K562 (cell line): ENCODE results near the gene GPR35. TPM values are rescaled to one million over a fixed set of nuclear protein-coding genes. Genes with fewer than 3 reads are reported as not detected.
A peak's percentile ranks its signal among the peaks of the same experiment; 100 is the strongest.

Source experiments
- ATAC-seq: fragments of 200-7000 bp; cut with Tn5 transposase; 3 replicates; pipeline ENCODE4 v1.9.1; 2020; ENCODE audit warnings: moderate library complexity
- BruUV-seq: library from RNA; stranded (reverse); fragments of 400-500 nt; replicated peaks from 2 replicates; lab custom pipeline; 2021; lab: Mats Ljungman, UMichigan
- CTCF ChIA-PET: fragments of 300-600 bp; formaldehyde crosslinking; extraction: SDS; loops from one replicate; lab custom pipeline; 2021; ENCODE audit warnings: low intra/inter-chr PET ratio; lab: Yijun Ruan, JAX
- POLR2A ChIA-PET: fragments of 300-600, 350-650 bp; sonication (Branson Sonifier 250); formaldehyde crosslinking; extraction: SDS; loops from one replicate; lab custom pipeline; 2021; ENCODE audit warnings: antibody characterized with exemption, inconsistent platforms; lab: Yijun Ruan, JAX
- DNase-seq, 4 experiments: peaks; one replicate each; pipeline versions ENCODE4 v3.0.0 to v3.0.0-alpha.2; 2011 to 2018; ENCODE audit warnings: low spot score in 3 of 4, mixed read lengths in 3 of 4; ENCODE audit errors: extremely low read depth in 1 of 4
- FAIRE-seq: peaks from 2 replicates; lab custom pipeline; 2011; peaks lifted over from hg19 to GRCh38; lab: Jason Lieb, UNC
- H2AFZ ChIP-seq: 2 replicates; pipeline ENCODE4 v1.6.0; 2011; ENCODE audit warnings: low read depth, low read length, control low read depth, inconsistent platforms
- H3K27ac ChIP-seq: fragments of 200-600 bp; 3 replicates; pipeline ENCODE4 v1.8.0; 2011; ENCODE audit warnings: low read depth, mild to moderate bottlenecking, control low read depth, inconsistent platforms, low read length, moderate library complexity, mixed read lengths; ENCODE audit errors: extremely low read depth
- H3K27me3 ChIP-seq, 2 experiments: fragments of 300-600 bp in 1 of 2; 2 replicates in 1 of 2; 3 replicates in 1 of 2; pipeline versions ENCODE4 v1.6.0 to v1.8.0; 2011; ENCODE audit warnings: inconsistent platforms in 2 of 2, low read length in 2 of 2, mild to moderate bottlenecking in 1 of 2, mixed read lengths in 1 of 2, moderate library complexity in 1 of 2; ENCODE audit not compliant: control insufficient read depth in 2 of 2, insufficient read depth in 2 of 2
- H3K36me3 ChIP-seq: fragments of 300-600 bp; 3 replicates; pipeline ENCODE4 v1.8.0; 2011; ENCODE audit warnings: mild to moderate bottlenecking, low read length, inconsistent platforms; ENCODE audit not compliant: control insufficient read depth, insufficient read depth
- H3K4me1 ChIP-seq, 2 experiments: fragments of 200-600 bp in 1 of 2; replicated peaks in 1 of 2; 2 replicates in 1 of 2; 3 replicates in 1 of 2; pipeline versions ENCODE4 v1.5.1 to v1.8.0; 2011; ENCODE audit warnings: inconsistent platforms in 2 of 2, low read length in 2 of 2, mild to moderate bottlenecking in 1 of 2, mixed read lengths in 1 of 2, moderate library complexity in 1 of 2; ENCODE audit not compliant: control insufficient read depth in 2 of 2, insufficient read depth in 2 of 2
- H3K4me2 ChIP-seq: 2 replicates; pipeline ENCODE4 v1.6.1; 2011; ENCODE audit warnings: low read length, control low read depth, inconsistent platforms, mixed read lengths; ENCODE audit not compliant: insufficient read depth
- H3K4me3 ChIP-seq: fragments of 200-600 bp; sonication (generic), shearing (Covaris generic); 2 replicates; pipeline ENCODE4 v1.5.1; 2016; ENCODE audit warnings: control low read depth, inconsistent platforms
- H3K79me2 ChIP-seq: fragments of 200-600 bp; 3 replicates; pipeline ENCODE4 v1.8.0; 2011; ENCODE audit warnings: low read length, inconsistent platforms; ENCODE audit not compliant: control insufficient read depth, insufficient read depth
- H3K9ac ChIP-seq, 2 experiments: 2 replicates each; pipeline versions ENCODE4 v1.6.0 to v1.6.1; 2011; ENCODE audit warnings: low read depth in 2 of 2, low read length in 2 of 2, control low read depth in 1 of 2, inconsistent platforms in 1 of 2, mild to moderate bottlenecking in 1 of 2, mixed read lengths in 1 of 2; ENCODE audit not compliant: insufficient read depth in 1 of 2
- H3K9me1 ChIP-seq: one replicate; pipeline ENCODE4 v1.6.0; 2011; ENCODE audit warnings: inconsistent platforms, mild to moderate bottlenecking, low read length, moderate library complexity; ENCODE audit not compliant: control insufficient read depth, insufficient read depth
- H3K9me3 ChIP-seq: replicated peaks from 2 replicates; pipeline ENCODE4 v1.5.1; 2011; ENCODE audit warnings: low read depth, low read length, inconsistent platforms; ENCODE audit not compliant: control insufficient read depth, insufficient read depth
- H4K20me1 ChIP-seq: replicated peaks from 2 replicates; pipeline ENCODE4 v1.6.1; 2011; ENCODE audit warnings: low read length, inconsistent platforms, mixed read lengths; ENCODE audit not compliant: control insufficient read depth, insufficient read depth
- BCL6 ChIP-seq: fragments of 250-450 bp; sonication (Bioruptor Pico); IDR thresholded peaks from 2 replicates; pipeline ENCODE4 v1.4.0; 2020
- BRF2 ChIP-seq: IDR thresholded peaks from 3 replicates; pipeline ENCODE4 v1.6.1; 2011; ENCODE audit warnings: borderline replicate concordance, mild to moderate bottlenecking; ENCODE audit not compliant: insufficient read length, insufficient read depth
- CREBBP ChIP-seq: IDR thresholded peaks from one replicate; pipeline ENCODE4 v1.6.1; 2012; ENCODE audit warnings: low read depth, mild to moderate bottlenecking, control low read depth, inconsistent platforms, low read length
- FOXM1 ChIP-seq, 2 experiments: fragments of 450-650 bp in 1 of 2; sonication (generic) in 1 of 2; formaldehyde crosslinking in 1 of 2; IDR thresholded peaks; 2 replicates each; pipeline versions ENCODE4 v1.6.1 to v1.9.0; 2017 to 2022; ENCODE audit warnings: low read depth in 2 of 2, mild to moderate bottlenecking in 2 of 2, missing genetic modification reagents in 1 of 2, moderate library complexity in 1 of 2
- HDAC8 ChIP-seq: fragments of 450-650 bp; IDR thresholded peaks from 2 replicates; pipeline ENCODE4 v1.6.1; 2016; ENCODE audit warnings: mild to moderate bottlenecking, missing genetic modification characterization, moderate library complexity, missing compliant biosample characterization
- HMBOX1 ChIP-seq: sonication (generic); IDR thresholded peaks from 2 replicates; pipeline ENCODE4 v1.6.1; 2016
- HMG20B ChIP-seq: fragments of 250-450 bp; sonication (Bioruptor Pico); IDR thresholded peaks from 2 replicates; pipeline ENCODE4 v1.5.0; 2021; ENCODE audit warnings: mild to moderate bottlenecking
- MAFF ChIP-seq: IDR thresholded peaks from 2 replicates; pipeline ENCODE4 v1.6.1; 2012; ENCODE audit warnings: low read length, improper control_type of control experiment
- SMAD4 ChIP-seq: fragments of 250-450 bp; sonication (Bioruptor Pico); conservative IDR thresholded peaks from 2 replicates; pipeline ENCODE4 v1.8.0; 2021; ENCODE audit warnings: inconsistent platforms, mild to moderate bottlenecking, moderate library complexity
- YY1 ChIP-seq, 3 experiments: IDR thresholded peaks; 2 replicates each; pipeline ENCODE4 v1.6.1; 2011; ENCODE audit warnings: low read length in 2 of 3, mild to moderate bottlenecking in 2 of 3, moderate library complexity in 2 of 3, borderline replicate concordance in 1 of 3, control low read depth in 1 of 3, low read depth in 1 of 3; ENCODE audit not compliant: insufficient read depth in 3 of 3, insufficient replicate concordance in 2 of 3, control insufficient read depth in 1 of 3, insufficient read length in 1 of 3; ENCODE audit errors: extremely low read depth in 1 of 3
- ZNF780A ChIP-seq: fragments of 250-450 bp; sonication (Bioruptor Pico); IDR thresholded peaks from 2 replicates; pipeline ENCODE4 v1.5.0; 2021; ENCODE audit warnings: mild to moderate bottlenecking
- WGBS: fragments of 100-300 bp; shearing (Covaris generic); methylation state at CpG from one replicate; pipeline ENCODE4 v1.1.6; 2016; ENCODE audit warnings: low coverage, mixed read lengths; ENCODE audit not compliant: insufficient coverage; ENCODE audit errors: missing lambda C conversion rate; 5-methylcytosine and 5-hydroxymethylcytosine counted together
- in situ Hi-C: fragments of 300-500 bp; cut with MboI; formaldehyde crosslinking; loops from 4 replicates; pipeline ENCODE4 v1.15.0; 2018; ENCODE audit warnings: inconsistent platforms, mixed read lengths
- intact Hi-C: fragments of 100-400 bp; cut with micrococcal nuclease; formaldehyde crosslinking; loops from 2 replicates; pipeline ENCODE4 v1.14.2; 2022
- polyA plus RNA-seq, 8 experiments: library from polyadenylated mRNA; depleted of rRNA in 4 of 8; stranded (reverse) in 5 of 8; unstranded in 3 of 8; fragments of >200 nt; fragmentation: Nextera tagmentation in 2 of 8; fragmentation: Illumina TruSeq in 1 of 8; extraction: Ambion mirVana in 2 of 8; extraction: Trizol in 1 of 8; gene quantifications; 2 replicates each; pipeline versions ENCODE4 v1.2.1 to v1.2.3, GENCODE V29; 2011 to 2014; ENCODE audit warnings: inconsistent platforms in 1 of 8, missing spikeins in 1 of 8
- total RNA-seq, 7 experiments: library from RNA; depleted of rRNA in 6 of 7; stranded (reverse); fragments of >200 nt in 6 of 7; fragmentation: Illumina TruSeq in 2 of 7; extraction: Trizol in 2 of 7; gene quantifications; 2 replicates each; pipeline versions ENCODE4 v1.2.1 to v1.2.3, GENCODE V29; 2011 to 2021; ENCODE audit warnings: low replicate concordance in 1 of 7
- TF ChIP-seq, protein P1 (sequence below): fragments of 450-650 bp; IDR thresholded peaks from 2 replicates; pipeline ENCODE4 v1.7.0; 2016; ENCODE audit warnings: borderline replicate concordance
- TF ChIP-seq, protein P2 (sequence below): fragments of 450-650 bp; conservative IDR thresholded peaks from 2 replicates; pipeline ENCODE4 v1.6.1; 2016; ENCODE audit warnings: missing genetic modification characterization, low read depth, mild to moderate bottlenecking, control low read depth, missing compliant biosample characterization

GPR35 gene
- total and polyA plus RNA-seq, 9 of the 15 experiments (the other 6 are each of a cell fraction or from before 2014, with no cell fraction given): 0.04 to 0.50 (median 0.29) TPM; not detected in 3

- no peak for ATAC-seq
- H3K36me3 ChIP-seq: no peaks in the 10 kb centered on the region
- no peaks in the 10 kb centered on the region for H4K20me1 ChIP-seq
- no peak overlapping the region for H3K4me2 ChIP-seq
- H3K27ac ChIP-seq: no peak overlapping the region
- in situ Hi-C loops: no loop called here
- 56% methylated on average over 4 of the region's 4 CpGs for WGBS
- no peak for TF ChIP-seq HMG20B
- TF ChIP-seq, protein P1, sequence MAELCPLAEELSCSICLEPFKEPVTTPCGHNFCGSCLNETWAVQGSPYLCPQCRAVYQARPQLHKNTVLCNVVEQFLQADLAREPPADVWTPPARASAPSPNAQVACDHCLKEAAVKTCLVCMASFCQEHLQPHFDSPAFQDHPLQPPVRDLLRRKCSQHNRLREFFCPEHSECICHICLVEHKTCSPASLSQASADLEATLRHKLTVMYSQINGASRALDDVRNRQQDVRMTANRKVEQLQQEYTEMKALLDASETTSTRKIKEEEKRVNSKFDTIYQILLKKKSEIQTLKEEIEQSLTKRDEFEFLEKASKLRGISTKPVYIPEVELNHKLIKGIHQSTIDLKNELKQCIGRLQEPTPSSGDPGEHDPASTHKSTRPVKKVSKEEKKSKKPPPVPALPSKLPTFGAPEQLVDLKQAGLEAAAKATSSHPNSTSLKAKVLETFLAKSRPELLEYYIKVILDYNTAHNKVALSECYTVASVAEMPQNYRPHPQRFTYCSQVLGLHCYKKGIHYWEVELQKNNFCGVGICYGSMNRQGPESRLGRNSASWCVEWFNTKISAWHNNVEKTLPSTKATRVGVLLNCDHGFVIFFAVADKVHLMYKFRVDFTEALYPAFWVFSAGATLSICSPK: no peak
- peak; percentile 88 for TF ChIP-seq HMBOX1
- no peak for TF ChIP-seq BCL6 (CRISPR knock-in tag)
- no peak for TF ChIP-seq ZNF780A (CRISPR knock-in tag)
- peak; percentile 75 for TF ChIP-seq CREBBP
- no peak for TF ChIP-seq FOXM1 (IDR thresholded peaks at IDR 0.05; ENCODE audit: low read depth)
- TF ChIP-seq FOXM1 (CRISPR knock-in tag; IDR thresholded peaks at IDR 0.05; ENCODE audit: low read depth): no peak
- TF ChIP-seq YY1 (IDR thresholded peaks at IDR 0.05; ENCODE audit: borderline replicate concordance in 1 of 3, control insufficient read depth in 1 of 3, extremely low read depth in 1 of 3, insufficient read depth in 3 of 3, insufficient read length in 1 of 3, insufficient replicate concordance in 2 of 3, low read depth in 1 of 3, low read length in 2 of 3): no peak
- no peak for TF ChIP-seq BRF2
- no peak for TF ChIP-seq SMAD4
- no peak for TF ChIP-seq MAFF
- TF ChIP-seq, protein P2, sequence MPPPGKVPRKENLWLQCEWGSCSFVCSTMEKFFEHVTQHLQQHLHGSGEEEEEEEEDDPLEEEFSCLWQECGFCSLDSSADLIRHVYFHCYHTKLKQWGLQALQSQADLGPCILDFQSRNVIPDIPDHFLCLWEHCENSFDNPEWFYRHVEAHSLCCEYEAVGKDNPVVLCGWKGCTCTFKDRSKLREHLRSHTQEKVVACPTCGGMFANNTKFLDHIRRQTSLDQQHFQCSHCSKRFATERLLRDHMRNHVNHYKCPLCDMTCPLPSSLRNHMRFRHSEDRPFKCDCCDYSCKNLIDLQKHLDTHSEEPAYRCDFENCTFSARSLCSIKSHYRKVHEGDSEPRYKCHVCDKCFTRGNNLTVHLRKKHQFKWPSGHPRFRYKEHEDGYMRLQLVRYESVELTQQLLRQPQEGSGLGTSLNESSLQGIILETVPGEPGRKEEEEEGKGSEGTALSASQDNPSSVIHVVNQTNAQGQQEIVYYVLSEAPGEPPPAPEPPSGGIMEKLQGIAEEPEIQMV (tag): no peak
- no peak for TF ChIP-seq HDAC8 (tag)
- H3K9me1 ChIP-seq: no peaks in the 10 kb centered on the region
- H3K79me2 ChIP-seq: no peaks in the 10 kb centered on the region
- POLR2A ChIA-PET: no interaction called here
- no TSS peak for BruUV-seq
- no peak for FAIRE-seq
- H3K4me3 ChIP-seq: no peak overlapping the region
- peaks cover 13 to 17% of the 10 kb centered on the region in 2 experiments for H3K4me1 ChIP-seq
- no peak overlapping the region for H3K9ac ChIP-seq
- CTCF ChIA-PET: no interaction called here
- H3K9me3 ChIP-seq: no peaks in the 10 kb centered on the region
- intact Hi-C loops: no loop called here
- H2AFZ ChIP-seq: no peak overlapping the region
- no peak for DNase-seq
- no peaks in the 10 kb centered on the region for H3K27me3 ChIP-seq
These were observed 11.5 kb upstream of the GPR35 start for GRCh38 chr2:240613781-240614180.
